ENCODE results near the gene COL15A1.

Gene COL15A1

GRCh38 chr9:98958271-98958984 lies 14.7 kb downstream of the COL15A1 start:
- Histone ChIP-seq H3K4me3 (ENCODE audit: low read depth, low read length) (no peak overlapping the region), H3K36me3 (replicated peaks) (no peaks in the 10 kb centered on the region), H3K27me3 (replicated peaks) (no peaks in the 10 kb centered on the region), H3K27ac (no peak overlapping the region)
- TF ChIP-seq CTCF (IDR thresholded peaks at IDR 0.05; ENCODE audit: low read depth, low read length, missing control alignments), result no peak
- DNase-seq, result peak; percentile 65
- in situ Hi-C loops (cut with HindIII; ENCODE audit: low pct_ligation_motif_present, low sequenced_read_pairs), result no loop called here

- no peak for TF ChIP-seq CTCF (IDR thresholded peaks at IDR 0.05; ENCODE audit: low read depth, low read length, missing control alignments)
- Histone ChIP-seq H3K27me3 (replicated peaks) (no peaks in the 10 kb centered on the region), H3K27ac (no peak overlapping the region), H3K36me3 (replicated peaks) (no peaks in the 10 kb centered on the region), H3K4me3 (ENCODE audit: low read depth, low read length) (no peak overlapping the region)
- in situ Hi-C loops (cut with HindIII; ENCODE audit: low pct_ligation_motif_present, low sequenced_read_pairs), result no loop called here
- DNase-seq, result no peak
Observed at GRCh38 chr9:98960409-98960808, 16.7 kb downstream of the COL15A1 start.

- no peak for DNase-seq
- H3K4me3 ChIP-seq (ENCODE audit: low read depth, low read length), result no peak overlapping the region
- H3K27me3 ChIP-seq (replicated peaks), result no peaks in the 10 kb centered on the region
- H3K27ac ChIP-seq, result no peak overlapping the region
- in situ Hi-C loops (cut with HindIII; ENCODE audit: low pct_ligation_motif_present, low sequenced_read_pairs), result no loop called here
- no peaks in the 10 kb centered on the region for H3K36me3 ChIP-seq (replicated peaks)
- no peak for TF ChIP-seq CTCF (IDR thresholded peaks at IDR 0.05; ENCODE audit: low read depth, low read length, missing control alignments)
Observed at GRCh38 chr9:98961513-98962180, 17.9 kb downstream of the COL15A1 start.

GRCh38 chr9:98962181-98962560 lies 18.5 kb downstream of the COL15A1 start:
- H3K27me3 ChIP-seq (replicated peaks), result no peaks in the 10 kb centered on the region
- DNase-seq, result no peak
- TF ChIP-seq CTCF (IDR thresholded peaks at IDR 0.05; ENCODE audit: low read depth, low read length, missing control alignments), result no peak
- in situ Hi-C loops (cut with HindIII; ENCODE audit: low pct_ligation_motif_present, low sequenced_read_pairs), result no loop called here
- no peak overlapping the region for H3K27ac ChIP-seq
- no peaks in the 10 kb centered on the region for H3K36me3 ChIP-seq (replicated peaks)
- no peak overlapping the region for H3K4me3 ChIP-seq (ENCODE audit: low read depth, low read length)

GRCh38 chr9:98962861-98963260 lies 19.2 kb downstream of the COL15A1 start:
- no peak for TF ChIP-seq CTCF (IDR thresholded peaks at IDR 0.05; ENCODE audit: low read depth, low read length, missing control alignments)
- H3K4me3 ChIP-seq (ENCODE audit: low read depth, low read length), result no peak overlapping the region
- no peaks in the 10 kb centered on the region for H3K27me3 ChIP-seq (replicated peaks)
- no peak overlapping the region for H3K27ac ChIP-seq
- DNase-seq, result no peak
- no peaks in the 10 kb centered on the region for H3K36me3 ChIP-seq (replicated peaks)
- in situ Hi-C loops (cut with HindIII; ENCODE audit: low pct_ligation_motif_present, low sequenced_read_pairs), result no loop called here
